MG63 (cell line): ENCODE results near the gene VLDLR. TPM values are rescaled to one million over a fixed set of nuclear protein-coding genes. Genes with fewer than 3 reads are reported as not detected.
A peak's percentile ranks its signal among the peaks of the same experiment; 100 is the strongest.

ENCODE experiments used
- DNase-seq: peaks from one replicate; pipeline ENCODE4 v3.0.0-alpha.2; 2020
- H3K27me3 ChIP-seq: fragments of 250-450 bp; sonication (Bioruptor Pico); 2 replicates; pipeline ENCODE4 v1.5.1; 2020; ENCODE audit warnings: mild to moderate bottlenecking, moderate library complexity
- H3K36me3 ChIP-seq: fragments of 250-450 bp; sonication (Bioruptor Pico); 2 replicates; pipeline ENCODE4 v1.5.1; 2020; ENCODE audit warnings: mild to moderate bottlenecking, moderate library complexity
- H3K4me3 ChIP-seq: fragments of 250-450 bp; sonication (Bioruptor Pico); 2 replicates; pipeline ENCODE4 v1.5.1; 2020; ENCODE audit warnings: mild to moderate bottlenecking, moderate library complexity
- H3K9me3 ChIP-seq: fragments of 250-450 bp; sonication (Bioruptor Pico); 2 replicates; pipeline ENCODE4 v1.5.1; 2020; ENCODE audit warnings: mild to moderate bottlenecking, moderate library complexity
- total RNA-seq: library from RNA; depleted of rRNA; stranded (reverse); fragments of >200 nt; shearing (Covaris generic); gene quantifications from 2 replicates; pipeline ENCODE4 v1.2.3, GENCODE V29; 2014; ENCODE audit warnings: low replicate concordance

Gene VLDLR
- total RNA-seq, 1 experiment from 2014 or later, result 0.13 TPM

GRCh38 chr9:2638871-2639673 lies 17.5 kb downstream of the VLDLR start:
- Histone ChIP-seq H3K36me3 (no peaks in the 10 kb centered on the region), H3K4me3 (no peak overlapping the region), H3K9me3 (no peaks in the 10 kb centered on the region), H3K27me3 (no peaks in the 10 kb centered on the region)
- no peak for DNase-seq

- Histone ChIP-seq H3K4me3 (no peak overlapping the region), H3K36me3 (no peaks in the 10 kb centered on the region), H3K9me3 (no peaks in the 10 kb centered on the region), H3K27me3 (no peaks in the 10 kb centered on the region)
- no peak for DNase-seq
Measured at GRCh38 chr9:2639786-2640185, 18.2 kb downstream of the VLDLR start.

DNA sequence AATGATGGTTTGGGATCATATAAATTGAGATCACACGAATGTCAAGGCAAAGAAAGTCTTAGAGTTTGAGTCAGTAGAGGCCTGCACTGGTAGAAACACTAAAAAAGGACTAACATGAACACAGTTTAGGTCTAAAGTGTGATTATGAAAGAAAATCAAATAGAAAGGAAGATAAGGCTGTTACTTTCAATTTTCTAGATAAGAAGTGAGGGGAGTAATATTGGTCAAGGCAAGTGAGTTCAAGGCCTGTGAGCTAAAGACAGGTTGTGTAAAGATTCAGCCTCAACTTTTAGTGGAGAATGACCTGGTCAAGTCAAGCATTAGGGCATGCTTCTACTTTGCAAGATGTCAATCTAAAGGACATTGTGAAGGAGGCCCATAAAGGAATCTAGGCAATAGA lies 19.0 kb downstream of the VLDLR start:
- H3K36me3 ChIP-seq, result no peaks in the 10 kb centered on the region
- no peaks in the 10 kb centered on the region for H3K9me3 ChIP-seq
- H3K4me3 ChIP-seq, result no peak overlapping the region
- DNase-seq, result no peak
- H3K27me3 ChIP-seq, result no peaks in the 10 kb centered on the region

GRCh38 chr9:2641033-2641432 lies 19.4 kb downstream of the VLDLR start:
- Histone ChIP-seq H3K4me3 (no peak overlapping the region), H3K36me3 (no peaks in the 10 kb centered on the region), H3K27me3 (no peaks in the 10 kb centered on the region), H3K9me3 (no peaks in the 10 kb centered on the region)
- no peak for DNase-seq

- no peak overlapping the region for H3K4me3 ChIP-seq
- no peak for DNase-seq
- H3K27me3 ChIP-seq, result no peaks in the 10 kb centered on the region
- no peaks in the 10 kb centered on the region for H3K36me3 ChIP-seq
- H3K9me3 ChIP-seq, result no peaks in the 10 kb centered on the region
Measured at GRCh38 chr9:2642068-2642467, 20.5 kb downstream of the VLDLR start.

- Histone ChIP-seq H3K9me3 (no peaks in the 10 kb centered on the region), H3K4me3 (no peak overlapping the region), H3K36me3 (no peaks in the 10 kb centered on the region), H3K27me3 (no peaks in the 10 kb centered on the region)
- DNase-seq, result no peak
Measured at GRCh38 chr9:2645569-2645968, 24.0 kb downstream of the VLDLR start.

GRCh38 chr9:2655411-2655901 lies 33.9 kb downstream of the VLDLR start:
- no peak overlapping the region for H3K4me3 ChIP-seq
- no peaks in the 10 kb centered on the region for H3K36me3 ChIP-seq
- DNase-seq, result peak; percentile 57
- no peaks in the 10 kb centered on the region for H3K27me3 ChIP-seq
- H3K9me3 ChIP-seq, result no peaks in the 10 kb centered on the region

- Histone ChIP-seq H3K9me3 (no peaks in the 10 kb centered on the region), H3K4me3 (no peak overlapping the region), H3K36me3 (no peaks in the 10 kb centered on the region), H3K27me3 (no peaks in the 10 kb centered on the region)
- no peak for DNase-seq
Measured at GRCh38 chr9:2657427-2657826, 35.8 kb downstream of the VLDLR start.

- no peaks in the 10 kb centered on the region for H3K36me3 ChIP-seq
Measured at GRCh38 chr9:2662496-2662895, 40.9 kb downstream of the VLDLR start.

GRCh38 chr9:2663461-2664173 lies 42.0 kb downstream of the VLDLR start:
- no peak for DNase-seq
- H3K9me3 ChIP-seq, result no peaks in the 10 kb centered on the region

More at GRCh38 chr9:2662496-2662895, 40.9 kb downstream of the VLDLR start:
- Histone ChIP-seq H3K4me3 (no peak overlapping the region), H3K27me3 (no peaks in the 10 kb centered on the region), H3K9me3 (no peaks in the 10 kb centered on the region)
- no peak for DNase-seq

DNA sequence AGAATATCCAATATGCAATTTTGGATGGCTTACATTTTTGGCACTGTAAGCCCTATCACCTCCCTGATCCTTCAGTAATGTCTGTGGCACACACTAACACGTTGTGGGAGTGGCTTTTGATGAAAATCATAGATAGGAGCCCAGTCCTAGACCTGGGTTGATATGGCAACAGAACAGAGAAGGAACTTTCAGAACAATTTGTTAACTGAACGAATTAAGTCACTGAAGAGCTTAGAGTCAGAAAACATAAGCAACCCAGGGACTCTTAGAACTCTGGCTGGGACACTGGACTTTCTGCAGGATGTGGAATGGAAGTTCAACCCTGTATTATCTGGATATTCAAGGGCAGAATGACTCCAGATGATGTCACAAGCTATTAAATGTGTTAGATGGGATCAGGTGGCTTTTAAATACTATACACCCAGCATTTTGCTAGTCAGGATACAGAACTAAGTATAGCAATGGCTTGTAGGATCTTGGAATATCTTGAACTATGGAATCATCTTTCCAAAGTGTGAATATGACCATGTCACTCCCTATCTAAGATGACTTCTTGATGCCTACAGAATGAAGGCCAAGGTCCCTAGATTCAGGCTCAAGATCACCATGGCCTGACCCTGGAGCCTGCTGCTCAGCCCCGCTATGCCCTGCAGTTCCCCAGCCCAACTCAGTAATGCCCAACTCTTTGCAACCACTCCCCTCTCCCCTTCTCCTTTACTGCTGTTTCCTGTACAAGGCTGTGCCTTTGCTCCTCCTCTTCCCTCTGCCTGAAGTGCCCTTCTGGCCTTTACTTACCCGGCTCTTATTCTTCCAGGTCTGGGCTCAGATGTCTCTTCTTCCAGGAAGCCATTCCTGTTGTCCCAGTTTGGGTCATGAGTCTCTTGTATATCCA lies 42.8 kb downstream of the VLDLR start:
- Histone ChIP-seq H3K27me3 (no peaks in the 10 kb centered on the region), H3K4me3 (no peak overlapping the region), H3K9me3 (no peaks in the 10 kb centered on the region), H3K36me3 (no peaks in the 10 kb centered on the region)
- no peak for DNase-seq

More at GRCh38 chr9:2663461-2664173, 42.0 kb downstream of the VLDLR start:
- Histone ChIP-seq H3K4me3 (no peak overlapping the region), H3K36me3 (no peaks in the 10 kb centered on the region), H3K27me3 (no peaks in the 10 kb centered on the region)

DNA sequence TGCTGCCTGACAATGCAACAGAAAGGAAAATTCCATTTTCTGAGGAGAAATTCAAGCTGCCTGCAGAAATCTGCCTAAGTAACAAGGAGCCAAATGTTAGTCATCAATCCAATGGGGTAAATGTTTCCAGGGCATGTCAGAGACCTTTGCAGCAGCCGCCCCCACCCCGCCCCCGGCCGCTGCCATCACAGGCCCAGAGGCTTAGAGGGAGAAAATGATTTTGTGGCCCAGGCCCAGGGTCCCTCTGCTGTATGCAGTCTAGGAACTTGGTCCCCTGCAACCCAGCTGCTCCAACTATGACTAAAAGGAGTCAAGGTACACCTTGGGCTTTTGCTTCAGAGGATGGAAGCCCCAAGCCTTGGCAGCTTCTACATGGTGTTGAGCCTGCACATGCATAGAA lies 45.0 kb downstream of the VLDLR start:
- no peak for DNase-seq
- Histone ChIP-seq H3K36me3 (no peaks in the 10 kb centered on the region), H3K4me3 (no peak overlapping the region), H3K27me3 (no peaks in the 10 kb centered on the region), H3K9me3 (no peaks in the 10 kb centered on the region)

DNA sequence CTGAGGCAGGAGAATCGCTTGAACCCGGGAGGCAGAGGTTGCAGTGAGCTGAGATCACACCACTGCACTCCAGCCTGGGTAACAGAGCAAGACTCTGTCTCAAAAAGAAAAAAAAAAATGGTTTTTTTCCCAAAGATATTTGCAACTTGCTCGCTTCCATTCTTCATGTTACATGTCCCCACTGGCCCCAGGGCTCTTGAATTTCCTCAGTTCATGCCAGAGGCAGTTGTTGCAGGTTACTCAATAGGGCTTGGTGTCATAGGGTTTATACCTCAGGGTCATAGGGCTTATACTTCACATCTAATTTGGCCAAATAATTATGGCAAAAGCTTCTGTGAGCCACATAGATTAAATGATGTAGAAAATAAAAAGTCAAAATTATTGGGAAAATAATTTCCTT lies 51.6 kb downstream of the VLDLR start:
- Histone ChIP-seq H3K36me3 (no peaks in the 10 kb centered on the region), H3K4me3 (no peak overlapping the region), H3K9me3 (no peaks in the 10 kb centered on the region), H3K27me3 (no peaks in the 10 kb centered on the region)
- DNase-seq, result no peak

DNA sequence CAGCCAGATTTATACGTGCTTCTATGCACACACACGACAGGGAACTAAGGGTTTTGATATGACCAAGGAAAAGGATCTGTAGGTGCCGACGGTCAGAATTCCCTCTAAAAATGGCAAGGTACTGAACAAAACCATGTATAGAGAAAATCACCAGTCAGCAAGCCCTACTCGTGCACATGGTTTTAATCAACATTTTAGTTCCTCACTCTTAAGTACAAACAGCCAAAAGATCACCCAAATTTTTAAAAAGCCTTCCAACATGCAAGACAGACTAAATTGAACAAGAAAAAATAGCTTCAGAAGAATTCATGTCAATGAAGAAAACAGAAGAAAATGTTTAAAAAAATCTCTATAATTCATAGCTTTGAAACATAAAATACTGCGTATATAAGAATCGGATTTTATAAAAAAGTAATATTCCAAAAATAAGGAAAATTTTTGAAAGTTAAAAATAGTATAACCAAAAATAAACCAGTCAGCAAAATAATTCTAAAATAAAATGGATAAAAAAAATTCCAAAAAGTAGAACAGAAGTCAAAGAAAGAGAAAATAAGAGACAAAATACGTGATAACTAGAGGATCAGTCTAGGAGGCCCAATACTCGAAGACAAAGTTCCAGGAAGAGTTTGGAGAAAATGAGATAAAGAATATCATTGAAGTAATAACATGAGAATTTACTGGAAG lies 52.7 kb downstream of the VLDLR start:
- H3K27me3 ChIP-seq, result no peaks in the 10 kb centered on the region
- no peak overlapping the region for H3K4me3 ChIP-seq
- H3K36me3 ChIP-seq, result no peaks in the 10 kb centered on the region
- no peak for DNase-seq
- H3K9me3 ChIP-seq, result no peaks in the 10 kb centered on the region

GRCh38 chr9:2675834-2676233 lies 54.2 kb downstream of the VLDLR start:
- DNase-seq, result no peak
- no peaks in the 10 kb centered on the region for H3K36me3 ChIP-seq
- H3K9me3 ChIP-seq, result no peaks in the 10 kb centered on the region
- H3K27me3 ChIP-seq, result no peaks in the 10 kb centered on the region
- no peak overlapping the region for H3K4me3 ChIP-seq

DNA sequence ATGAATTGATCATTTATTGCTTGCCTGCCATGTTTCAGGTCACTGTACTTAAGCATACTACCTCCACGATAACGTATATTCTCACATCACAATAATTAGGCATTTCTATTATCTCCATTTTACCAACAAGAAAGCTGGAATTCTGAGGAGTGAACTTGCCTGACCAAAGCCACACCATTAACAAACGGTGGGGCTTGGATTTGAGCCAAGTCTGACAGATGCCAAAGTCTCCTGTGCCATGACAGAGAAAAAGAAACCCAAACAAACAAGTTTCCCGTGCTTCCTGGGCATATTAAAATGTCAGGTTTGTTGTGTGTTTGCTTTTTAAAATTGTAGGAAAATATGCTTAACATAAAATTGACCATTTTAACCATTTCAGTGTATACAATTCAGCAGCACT lies 54.9 kb downstream of the VLDLR start:
- Histone ChIP-seq H3K9me3 (no peaks in the 10 kb centered on the region), H3K36me3 (no peaks in the 10 kb centered on the region), H3K4me3 (no peak overlapping the region), H3K27me3 (no peaks in the 10 kb centered on the region)
- no peak for DNase-seq
